Neural crest cell (in vitro differentiated cells): ENCODE measurements around the gene VGLL2. TPM values are rescaled to one million over a fixed set of nuclear protein-coding genes. Genes with fewer than 3 reads are reported as not detected.

Source experiments
- DNase-seq: peaks from one replicate; pipeline ENCODE4 v3.0.0; 2021; ENCODE audit warnings: low read depth, mixed read lengths, low spot score
- H3K27ac Mint-ChIP-seq: one replicate; pipeline ENCODE4 v1.8.0; 2021; ENCODE audit warnings: mild to moderate bottlenecking, mixed read lengths; ENCODE audit not compliant: unreplicated experiment
- H3K27me3 Mint-ChIP-seq: 2 replicates; pipeline ENCODE4 v1.8.0; 2021; ENCODE audit warnings: low read depth, mild to moderate bottlenecking, mixed read lengths
- H3K36me3 Mint-ChIP-seq: 2 replicates; pipeline ENCODE4 v1.8.0; 2021; ENCODE audit warnings: low read depth, mild to moderate bottlenecking, mixed read lengths
- H3K4me1 Mint-ChIP-seq: 2 replicates; pipeline ENCODE4 v1.8.0; 2021; ENCODE audit warnings: mixed read lengths
- H3K4me3 Mint-ChIP-seq: one replicate; pipeline ENCODE4 v1.8.0; 2021; ENCODE audit warnings: mild to moderate bottlenecking, mixed read lengths
- H3K9me3 Mint-ChIP-seq: 2 replicates; pipeline ENCODE4 v1.8.0; 2021; ENCODE audit warnings: mixed read lengths
- total RNA-seq: library from RNA; stranded (reverse); gene quantifications from 2 replicates; pipeline ENCODE4 v1.2.1, GENCODE V29; 2021
- TF ChIP-seq, protein P1 (sequence below): fragments of 200-600 bp; sonication (generic); conservative IDR thresholded peaks from 2 replicates; pipeline ENCODE4 v1.5.0; 2021; ENCODE audit warnings: antibody characterized with exemption, mild to moderate bottlenecking

Gene VGLL2
- total RNA-seq, 1 donor from 2014 or later = 0.16 TPM

DNA sequence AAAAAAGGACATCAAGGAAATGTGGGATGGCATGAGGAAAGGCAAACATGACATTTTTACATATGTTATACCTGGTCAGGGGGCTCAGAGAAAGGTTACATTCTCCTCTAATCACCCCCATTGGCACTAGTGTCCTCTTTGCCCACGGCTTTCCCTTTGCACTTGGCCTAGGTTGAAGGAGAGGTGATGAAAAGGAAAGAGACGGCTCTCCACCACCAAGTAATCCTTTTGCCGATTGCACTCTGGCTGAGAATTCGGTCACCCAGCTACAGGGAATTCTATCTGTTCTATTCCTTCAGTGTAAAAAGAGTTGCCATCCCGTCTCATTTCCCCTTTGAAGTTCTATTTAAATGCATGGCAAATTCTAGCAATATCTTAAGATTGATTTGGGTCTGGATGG, 10.4 kb downstream of the VGLL2 start:
- Mint-ChIP-seq H3K27ac (no peak overlapping the region), H3K27me3 (peaks cover 88% of the 10 kb centered on the region), H3K9me3 (no peaks in the 10 kb centered on the region), H3K36me3 (no peaks in the 10 kb centered on the region), H3K4me1 (no peaks in the 10 kb centered on the region), H3K4me3 (no peak overlapping the region)
- DNase-seq = no peak
- TF ChIP-seq, protein P1, sequence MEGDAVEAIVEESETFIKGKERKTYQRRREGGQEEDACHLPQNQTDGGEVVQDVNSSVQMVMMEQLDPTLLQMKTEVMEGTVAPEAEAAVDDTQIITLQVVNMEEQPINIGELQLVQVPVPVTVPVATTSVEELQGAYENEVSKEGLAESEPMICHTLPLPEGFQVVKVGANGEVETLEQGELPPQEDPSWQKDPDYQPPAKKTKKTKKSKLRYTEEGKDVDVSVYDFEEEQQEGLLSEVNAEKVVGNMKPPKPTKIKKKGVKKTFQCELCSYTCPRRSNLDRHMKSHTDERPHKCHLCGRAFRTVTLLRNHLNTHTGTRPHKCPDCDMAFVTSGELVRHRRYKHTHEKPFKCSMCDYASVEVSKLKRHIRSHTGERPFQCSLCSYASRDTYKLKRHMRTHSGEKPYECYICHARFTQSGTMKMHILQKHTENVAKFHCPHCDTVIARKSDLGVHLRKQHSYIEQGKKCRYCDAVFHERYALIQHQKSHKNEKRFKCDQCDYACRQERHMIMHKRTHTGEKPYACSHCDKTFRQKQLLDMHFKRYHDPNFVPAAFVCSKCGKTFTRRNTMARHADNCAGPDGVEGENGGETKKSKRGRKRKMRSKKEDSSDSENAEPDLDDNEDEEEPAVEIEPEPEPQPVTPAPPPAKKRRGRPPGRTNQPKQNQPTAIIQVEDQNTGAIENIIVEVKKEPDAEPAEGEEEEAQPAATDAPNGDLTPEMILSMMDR = no peak

DNA sequence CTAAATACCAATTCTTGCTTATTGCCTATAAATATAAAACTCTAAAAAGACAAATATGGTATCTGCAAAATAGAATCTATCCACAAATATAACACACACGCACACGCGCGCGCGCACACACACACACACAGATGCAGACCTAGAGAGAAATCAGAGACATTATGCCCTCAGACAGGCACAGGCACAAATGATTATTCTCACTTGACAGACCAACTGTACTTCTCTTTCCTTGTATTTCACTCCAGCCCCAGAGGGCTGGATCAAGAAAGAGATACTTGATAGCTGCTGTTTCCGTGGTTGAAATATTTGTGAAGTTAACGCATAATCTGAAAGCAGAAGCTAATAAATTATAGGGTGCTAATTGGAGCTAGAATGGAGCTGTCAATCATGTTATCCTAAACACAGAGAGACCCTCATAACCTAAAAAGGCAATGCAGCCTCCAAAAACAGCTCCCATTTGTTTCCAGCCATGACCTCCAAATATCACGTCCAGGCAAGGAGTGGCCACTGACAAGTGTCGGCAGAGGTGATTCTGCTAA, 11.5 kb downstream of the VGLL2 start:
- H3K4me1 Mint-ChIP-seq = no peaks in the 10 kb centered on the region
- H3K9me3 Mint-ChIP-seq = no peaks in the 10 kb centered on the region
- H3K27ac Mint-ChIP-seq = no peak overlapping the region
- TF ChIP-seq, protein P1 = no peak
- H3K4me3 Mint-ChIP-seq = no peak overlapping the region
- H3K36me3 Mint-ChIP-seq = no peaks in the 10 kb centered on the region
- no peak for DNase-seq
- H3K27me3 Mint-ChIP-seq = peaks cover 87% of the 10 kb centered on the region

DNA sequence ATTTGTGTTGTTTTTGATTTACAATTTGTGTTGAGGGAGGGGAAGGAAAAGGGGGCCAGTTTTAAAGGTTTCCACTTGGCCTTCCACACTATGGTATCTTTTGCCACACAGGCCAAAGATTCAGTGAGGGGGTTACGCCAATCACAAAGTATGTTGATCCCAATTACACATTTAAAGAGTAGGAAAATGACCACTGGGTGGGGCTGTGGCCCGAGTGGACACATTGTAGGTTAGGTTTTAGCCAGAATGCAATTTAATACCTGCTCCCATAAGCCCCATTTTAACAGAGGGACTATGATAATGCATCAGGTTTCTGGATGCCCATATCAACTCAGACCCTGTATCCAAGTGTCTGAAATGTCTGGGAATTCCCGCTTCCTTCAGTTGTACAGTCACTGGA, 15.6 kb downstream of the VGLL2 start:
- no peak for DNase-seq
- no peaks in the 10 kb centered on the region for H3K9me3 Mint-ChIP-seq
- H3K27ac Mint-ChIP-seq = no peak overlapping the region
- no peak overlapping the region for H3K4me3 Mint-ChIP-seq
- H3K36me3 Mint-ChIP-seq = no peaks in the 10 kb centered on the region
- H3K27me3 Mint-ChIP-seq = peaks cover 54% of the 10 kb centered on the region
- TF ChIP-seq, protein P1 = peak; percentile 32
- H3K4me1 Mint-ChIP-seq = no peaks in the 10 kb centered on the region

DNA sequence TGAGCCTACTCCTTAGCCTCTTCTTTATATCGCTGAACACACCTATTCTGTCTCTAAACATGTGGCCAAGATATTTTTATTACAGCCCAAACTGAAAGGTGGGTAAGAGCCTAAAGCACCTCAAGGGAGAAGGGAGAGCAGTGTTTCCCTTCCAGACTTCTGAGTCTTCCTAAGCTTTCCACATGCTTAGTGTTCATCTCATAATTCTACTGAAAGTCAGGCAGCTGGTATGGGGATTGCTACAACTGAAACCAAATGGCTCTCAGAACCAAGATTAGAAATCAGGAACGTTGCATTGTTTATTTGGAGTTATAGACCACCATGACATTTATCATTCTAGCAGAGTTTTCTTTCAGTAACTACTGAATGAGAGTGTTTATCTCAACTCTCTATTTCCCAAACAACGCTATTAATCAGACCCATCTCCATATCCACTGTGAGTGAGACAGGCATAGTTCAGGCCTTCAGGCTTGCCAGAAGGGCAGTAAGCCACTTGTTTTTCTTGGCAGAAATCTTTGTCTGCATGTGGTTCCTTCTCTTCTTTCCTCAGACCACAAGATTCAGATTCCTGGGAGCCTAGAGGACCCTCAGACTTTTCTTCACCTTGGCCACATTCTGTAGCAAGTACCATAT, 22.8 kb downstream of the VGLL2 start:
- Mint-ChIP-seq H3K36me3 (no peaks in the 10 kb centered on the region), H3K4me1 (no peaks in the 10 kb centered on the region), H3K27me3 (peaks cover 22% of the 10 kb centered on the region), H3K4me3 (no peak overlapping the region), H3K9me3 (peaks cover 4% of the 10 kb centered on the region), H3K27ac (no peak overlapping the region)
- DNase-seq = no peak
- TF ChIP-seq, protein P1 = no peak

DNA sequence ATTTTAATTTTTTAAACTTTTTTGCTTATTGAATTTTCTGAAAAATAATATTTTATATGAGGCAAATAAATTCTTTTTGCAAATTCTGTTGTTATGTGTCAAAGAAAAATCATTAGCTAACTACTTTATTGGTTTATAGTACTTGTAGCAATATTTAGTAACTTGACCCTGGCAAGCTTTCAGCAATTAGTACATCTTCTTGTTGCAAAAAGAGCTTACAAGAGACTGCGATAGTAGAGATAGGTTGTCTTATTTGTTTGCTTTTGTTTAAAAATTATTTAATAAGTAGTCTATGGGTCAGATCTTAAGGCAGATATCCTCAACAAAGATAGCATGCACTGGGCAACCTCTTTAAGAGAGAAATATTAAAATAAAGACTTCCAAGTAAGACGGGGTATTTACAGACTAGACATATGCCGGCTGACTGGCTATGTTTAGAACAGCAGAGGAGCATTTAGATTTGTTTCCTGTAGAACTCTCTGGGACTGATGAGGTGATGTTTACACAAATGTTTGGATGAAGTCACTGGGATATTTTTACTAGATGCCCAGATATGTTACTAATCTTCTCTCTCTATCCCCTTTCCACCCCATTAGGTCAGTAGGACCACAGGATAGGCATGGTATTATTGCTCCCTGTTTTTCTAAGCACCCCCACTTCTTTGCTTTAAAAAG, 25.0 kb downstream of the VGLL2 start:
- TF ChIP-seq, protein P1 = no peak
- no peak overlapping the region for H3K27ac Mint-ChIP-seq
- H3K4me1 Mint-ChIP-seq = no peaks in the 10 kb centered on the region
- H3K36me3 Mint-ChIP-seq = no peaks in the 10 kb centered on the region
- no peak overlapping the region for H3K4me3 Mint-ChIP-seq
- no peak for DNase-seq
- H3K27me3 Mint-ChIP-seq = peaks cover 30% of the 10 kb centered on the region
- H3K9me3 Mint-ChIP-seq = peaks cover 4% of the 10 kb centered on the region
